ENCODE results near the gene KRT13.

Gene KRT13

GRCh38 chr17:41518031-41518430, 12.6 kb upstream of the KRT13 start:
- Histone ChIP-seq H3K27me3 (ENCODE audit: control insufficient read depth, insufficient read depth, low read length) (no peaks in the 10 kb centered on the region), H3K4me1 (ENCODE audit: control insufficient read depth, insufficient read depth, low read length) (peaks cover 15% of the 10 kb centered on the region), H3K27ac (ENCODE audit: low read depth, low read length) (no peak overlapping the region)

GRCh38 chr17:41516830-41517283, 11.4 kb upstream of the KRT13 start:
- no peaks in the 10 kb centered on the region for H3K36me3 ChIP-seq (ENCODE audit: control insufficient read depth, insufficient read depth, low read length)
- peaks cover 6% of the 10 kb centered on the region for H3K4me1 ChIP-seq (ENCODE audit: control insufficient read depth, insufficient read depth, low read length)
- H3K27ac ChIP-seq (ENCODE audit: low read depth, low read length): no peak overlapping the region

More at GRCh38 chr17:41518031-41518430, 12.6 kb upstream of the KRT13 start:
- Histone ChIP-seq H3K4me3 (ENCODE audit: low read depth, low read length) (no peak overlapping the region), H3K9ac (ENCODE audit: low read depth, low read length) (no peak overlapping the region), H3K36me3 (ENCODE audit: control insufficient read depth, insufficient read depth, low read length) (peaks cover 7% of the 10 kb centered on the region), H3K9me3 (ENCODE audit: control insufficient read depth, insufficient read depth, low read length) (no peaks in the 10 kb centered on the region)

GRCh38 chr17:41516147-41516829, 10.9 kb upstream of the KRT13 start:
- H3K27ac ChIP-seq (ENCODE audit: low read depth, low read length): no peak overlapping the region

More at GRCh38 chr17:41516830-41517283, 11.4 kb upstream of the KRT13 start:
- Histone ChIP-seq H3K27me3 (ENCODE audit: control insufficient read depth, insufficient read depth, low read length) (no peaks in the 10 kb centered on the region), H3K4me3 (ENCODE audit: low read depth, low read length) (no peak overlapping the region), H3K9me3 (ENCODE audit: control insufficient read depth, insufficient read depth, low read length) (no peaks in the 10 kb centered on the region), H3K9ac (ENCODE audit: low read depth, low read length) (no peak overlapping the region; the same call in 1 of the 2 replicates)

GRCh38 chr17:41513168-41513547, 7.7 kb upstream of the KRT13 start:
- no peak overlapping the region for H3K27ac ChIP-seq (ENCODE audit: low read depth, low read length)
- no peaks in the 10 kb centered on the region for H3K9me3 ChIP-seq (ENCODE audit: control insufficient read depth, insufficient read depth, low read length)
- H3K4me3 ChIP-seq (ENCODE audit: low read depth, low read length): no peak overlapping the region
- H3K4me1 ChIP-seq (ENCODE audit: control insufficient read depth, insufficient read depth, low read length): 0 out of 2 replicates have a peak, but pooled peaks cover 2% of the 10 kb centered on the region
- H3K9ac ChIP-seq (ENCODE audit: low read depth, low read length): no peak overlapping the region
- H3K27me3 ChIP-seq (ENCODE audit: control insufficient read depth, insufficient read depth, low read length): no peaks in the 10 kb centered on the region
- H3K36me3 ChIP-seq (ENCODE audit: control insufficient read depth, insufficient read depth, low read length): no peaks in the 10 kb centered on the region

More at GRCh38 chr17:41516147-41516829, 10.9 kb upstream of the KRT13 start:
- Histone ChIP-seq H3K27me3 (ENCODE audit: control insufficient read depth, insufficient read depth, low read length) (no peaks in the 10 kb centered on the region), H3K4me3 (ENCODE audit: low read depth, low read length) (no peak overlapping the region), H3K36me3 (ENCODE audit: control insufficient read depth, insufficient read depth, low read length) (no peaks in the 10 kb centered on the region), H3K4me1 (ENCODE audit: control insufficient read depth, insufficient read depth, low read length) (no peaks in the 10 kb centered on the region), H3K9me3 (ENCODE audit: control insufficient read depth, insufficient read depth, low read length) (no peaks in the 10 kb centered on the region), H3K9ac (ENCODE audit: low read depth, low read length) (no peak overlapping the region)

GRCh38 chr17:41512546-41513167, 7.2 kb upstream of the KRT13 start:
- no peaks in the 10 kb centered on the region for H3K27me3 ChIP-seq (ENCODE audit: control insufficient read depth, insufficient read depth, low read length)
- H3K9me3 ChIP-seq (ENCODE audit: control insufficient read depth, insufficient read depth, low read length): no peaks in the 10 kb centered on the region
- no peak overlapping the region for H3K9ac ChIP-seq (ENCODE audit: low read depth, low read length)
- no peak overlapping the region for H3K27ac ChIP-seq (ENCODE audit: low read depth, low read length)
- H3K36me3 ChIP-seq (ENCODE audit: control insufficient read depth, insufficient read depth, low read length): no peaks in the 10 kb centered on the region
- no peak overlapping the region for H3K4me3 ChIP-seq (ENCODE audit: low read depth, low read length)
- 0 out of 2 replicates have a peak, but pooled peaks cover 2% of the 10 kb centered on the region for H3K4me1 ChIP-seq (ENCODE audit: control insufficient read depth, insufficient read depth, low read length)

GRCh38 chr17:41511716-41512115, 6.3 kb upstream of the KRT13 start:
- Histone ChIP-seq H3K9me3 (ENCODE audit: control insufficient read depth, insufficient read depth, low read length) (no peaks in the 10 kb centered on the region), H3K27ac (ENCODE audit: low read depth, low read length) (no peak overlapping the region), H3K27me3 (ENCODE audit: control insufficient read depth, insufficient read depth, low read length) (no peaks in the 10 kb centered on the region), H3K36me3 (ENCODE audit: control insufficient read depth, insufficient read depth, low read length) (no peaks in the 10 kb centered on the region), H3K4me3 (ENCODE audit: low read depth, low read length) (no peak overlapping the region), H3K9ac (ENCODE audit: low read depth, low read length) (no peak overlapping the region), H3K4me1 (ENCODE audit: control insufficient read depth, insufficient read depth, low read length) (0 out of 2 replicates have a peak, but pooled peaks cover 2% of the 10 kb centered on the region)

GRCh38 chr17:41511116-41511515, 5.7 kb upstream of the KRT13 start:
- no peak overlapping the region for H3K4me3 ChIP-seq (ENCODE audit: low read depth, low read length)
- H3K9ac ChIP-seq (ENCODE audit: low read depth, low read length): no peak overlapping the region
- no peak overlapping the region for H3K27ac ChIP-seq (ENCODE audit: low read depth, low read length)
- no peaks in the 10 kb centered on the region for H3K27me3 ChIP-seq (ENCODE audit: control insufficient read depth, insufficient read depth, low read length)
- no peaks in the 10 kb centered on the region for H3K9me3 ChIP-seq (ENCODE audit: control insufficient read depth, insufficient read depth, low read length)
- H3K4me1 ChIP-seq (ENCODE audit: control insufficient read depth, insufficient read depth, low read length): 0 out of 2 replicates have a peak, but pooled peaks cover 2% of the 10 kb centered on the region
- H3K36me3 ChIP-seq (ENCODE audit: control insufficient read depth, insufficient read depth, low read length): no peaks in the 10 kb centered on the region

GRCh38 chr17:41510251-41511065, 5.0 kb upstream of the KRT13 start:
- Histone ChIP-seq H3K36me3 (ENCODE audit: control insufficient read depth, insufficient read depth, low read length) (no peaks in the 10 kb centered on the region), H3K27ac (ENCODE audit: low read depth, low read length) (no peak overlapping the region), H3K9me3 (ENCODE audit: control insufficient read depth, insufficient read depth, low read length) (no peaks in the 10 kb centered on the region), H3K9ac (ENCODE audit: low read depth, low read length) (no peak overlapping the region), H3K27me3 (ENCODE audit: control insufficient read depth, insufficient read depth, low read length) (no peaks in the 10 kb centered on the region), H3K4me3 (ENCODE audit: low read depth, low read length) (no peak overlapping the region), H3K4me1 (ENCODE audit: control insufficient read depth, insufficient read depth, low read length) (0 out of 2 replicates have a peak, but pooled peaks cover 2% of the 10 kb centered on the region)

GRCh38 chr17:41507315-41507880, 2.0 kb upstream of the KRT13 start:
- H3K4me3 ChIP-seq (ENCODE audit: low read depth, low read length): no peak overlapping the region
- H3K9ac ChIP-seq (ENCODE audit: low read depth, low read length): no peak overlapping the region
- no peaks in the 10 kb centered on the region for H3K36me3 ChIP-seq (ENCODE audit: control insufficient read depth, insufficient read depth, low read length)
- H3K4me1 ChIP-seq (ENCODE audit: control insufficient read depth, insufficient read depth, low read length): 0 out of 2 replicates have a peak, but pooled peaks cover 2% of the 10 kb centered on the region
- no peaks in the 10 kb centered on the region for H3K9me3 ChIP-seq (ENCODE audit: control insufficient read depth, insufficient read depth, low read length)
- H3K27ac ChIP-seq (ENCODE audit: low read depth, low read length): no peak overlapping the region
- H3K27me3 ChIP-seq (ENCODE audit: control insufficient read depth, insufficient read depth, low read length): no peaks in the 10 kb centered on the region

- Histone ChIP-seq H3K4me1 (ENCODE audit: control insufficient read depth, insufficient read depth, low read length) (peaks cover 4% of the 10 kb centered on the region), H3K4me3 (ENCODE audit: low read depth, low read length) (no peak overlapping the region), H3K27ac (ENCODE audit: low read depth, low read length) (no peak overlapping the region), H3K36me3 (ENCODE audit: control insufficient read depth, insufficient read depth, low read length) (no peaks in the 10 kb centered on the region), H3K9me3 (ENCODE audit: control insufficient read depth, insufficient read depth, low read length) (no peaks in the 10 kb centered on the region), H3K27me3 (ENCODE audit: control insufficient read depth, insufficient read depth, low read length) (no peaks in the 10 kb centered on the region), H3K9ac (ENCODE audit: low read depth, low read length) (no peak overlapping the region)
Measured at GRCh38 chr17:41505809-41506767, 676 bp upstream of the KRT13 start.

Measured in HUES48 (cell line).